Measurements from ENCODE around the gene PHLPP1.

GRCh38 chr18:62978251-62979049, 263.1 kb downstream of the PHLPP1 start:
- TF ChIP-seq CTCF (IDR thresholded peaks at IDR 0.05) (no peak), POLR2AphosphoS5 (IDR thresholded peaks at IDR 0.05) (no peak)

All from suprapubic skin (tissue), 3 donors.